ENCODE data around the gene ZNF217.

ZNF217 gene

DNA sequence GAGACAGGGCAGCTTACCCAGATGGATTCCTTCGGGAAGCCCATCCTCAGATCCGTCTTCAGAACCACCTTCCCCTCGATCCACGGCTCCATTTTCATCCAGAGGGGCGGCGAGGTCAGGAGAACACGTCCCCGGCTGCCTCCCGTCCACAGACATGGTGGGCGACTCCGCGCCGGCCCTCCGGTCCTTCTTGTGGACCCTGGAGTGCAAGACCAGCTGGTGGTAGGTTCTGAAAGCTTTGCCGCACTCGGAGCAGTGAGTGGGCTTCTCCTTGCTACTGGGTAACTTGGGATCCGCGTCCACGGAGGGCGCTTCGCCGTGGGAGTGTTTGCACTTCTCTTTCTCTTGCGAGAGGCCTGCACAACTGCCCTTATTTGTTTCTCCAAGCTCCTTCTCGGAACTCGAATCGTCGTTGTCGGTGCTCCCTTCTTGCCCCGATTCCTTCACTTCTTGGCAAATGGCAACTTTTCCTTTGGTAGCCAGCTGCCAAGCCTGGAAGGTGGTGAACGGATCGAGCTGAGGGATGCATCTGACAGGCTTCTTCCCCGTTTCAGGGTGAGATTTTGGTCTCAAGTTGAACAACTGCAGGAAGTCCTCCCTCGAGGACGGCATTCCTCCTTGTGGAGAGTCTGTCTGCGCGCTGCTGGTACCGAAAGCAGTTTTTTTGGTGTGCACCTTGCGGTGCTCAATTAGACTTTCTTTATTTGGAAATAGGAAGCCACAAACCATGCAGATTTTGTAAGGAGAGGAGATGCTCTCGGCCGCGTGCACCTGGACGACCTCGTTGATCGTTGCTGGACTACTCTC is 12.0 kb downstream of the ZNF217 start:
- Histone ChIP-seq H3K9me3 (ENCODE audit: insufficient read depth, low read length) (no peaks in the 10 kb centered on the region), H3K9ac (ENCODE audit: low read length) (peak overlapping the region; percentile 33), H3K27me3 (ENCODE audit: low read length) (no peaks in the 10 kb centered on the region), H3K36me3 (ENCODE audit: low read length) (peaks cover 13% of the 10 kb centered on the region), H3K27ac (ENCODE audit: low read depth, low read length) (peak overlapping the region; percentile 63), H3K4me2 (ENCODE audit: low read depth, low read length, poor library complexity, severe bottlenecking) (peak overlapping the region; percentile 58), H3K4me3 (ENCODE audit: insufficient read depth, low read length, poor library complexity, severe bottlenecking) (peak overlapping the region; percentile 35), H4K20me1 (ENCODE audit: low read depth, low read length) (no peaks in the 10 kb centered on the region), H2AFZ (ENCODE audit: low read depth, low read length, severe bottlenecking) (no peak overlapping the region), H3K79me2 (ENCODE audit: insufficient read depth, low read length) (peaks cover 46% of the 10 kb centered on the region), H3K9me2 (replicated peaks; ENCODE audit: insufficient read depth, low read length) (no peaks in the 10 kb centered on the region), H3F3A (ENCODE audit: insufficient read depth) (peaks cover 15% of the 10 kb centered on the region; the same call in 1 of the 2 replicates)
- TF ChIP-seq, protein P1, sequence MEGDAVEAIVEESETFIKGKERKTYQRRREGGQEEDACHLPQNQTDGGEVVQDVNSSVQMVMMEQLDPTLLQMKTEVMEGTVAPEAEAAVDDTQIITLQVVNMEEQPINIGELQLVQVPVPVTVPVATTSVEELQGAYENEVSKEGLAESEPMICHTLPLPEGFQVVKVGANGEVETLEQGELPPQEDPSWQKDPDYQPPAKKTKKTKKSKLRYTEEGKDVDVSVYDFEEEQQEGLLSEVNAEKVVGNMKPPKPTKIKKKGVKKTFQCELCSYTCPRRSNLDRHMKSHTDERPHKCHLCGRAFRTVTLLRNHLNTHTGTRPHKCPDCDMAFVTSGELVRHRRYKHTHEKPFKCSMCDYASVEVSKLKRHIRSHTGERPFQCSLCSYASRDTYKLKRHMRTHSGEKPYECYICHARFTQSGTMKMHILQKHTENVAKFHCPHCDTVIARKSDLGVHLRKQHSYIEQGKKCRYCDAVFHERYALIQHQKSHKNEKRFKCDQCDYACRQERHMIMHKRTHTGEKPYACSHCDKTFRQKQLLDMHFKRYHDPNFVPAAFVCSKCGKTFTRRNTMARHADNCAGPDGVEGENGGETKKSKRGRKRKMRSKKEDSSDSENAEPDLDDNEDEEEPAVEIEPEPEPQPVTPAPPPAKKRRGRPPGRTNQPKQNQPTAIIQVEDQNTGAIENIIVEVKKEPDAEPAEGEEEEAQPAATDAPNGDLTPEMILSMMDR (IDR thresholded peaks at IDR 0.05; ENCODE audit: insufficient read depth, low read length, poor library complexity, severe bottlenecking), result no peak
- TF ChIP-seq EZH2phosphoT487 (conservative IDR thresholded peaks at IDR 0.05; ENCODE audit: low read length), result no peak

DNA sequence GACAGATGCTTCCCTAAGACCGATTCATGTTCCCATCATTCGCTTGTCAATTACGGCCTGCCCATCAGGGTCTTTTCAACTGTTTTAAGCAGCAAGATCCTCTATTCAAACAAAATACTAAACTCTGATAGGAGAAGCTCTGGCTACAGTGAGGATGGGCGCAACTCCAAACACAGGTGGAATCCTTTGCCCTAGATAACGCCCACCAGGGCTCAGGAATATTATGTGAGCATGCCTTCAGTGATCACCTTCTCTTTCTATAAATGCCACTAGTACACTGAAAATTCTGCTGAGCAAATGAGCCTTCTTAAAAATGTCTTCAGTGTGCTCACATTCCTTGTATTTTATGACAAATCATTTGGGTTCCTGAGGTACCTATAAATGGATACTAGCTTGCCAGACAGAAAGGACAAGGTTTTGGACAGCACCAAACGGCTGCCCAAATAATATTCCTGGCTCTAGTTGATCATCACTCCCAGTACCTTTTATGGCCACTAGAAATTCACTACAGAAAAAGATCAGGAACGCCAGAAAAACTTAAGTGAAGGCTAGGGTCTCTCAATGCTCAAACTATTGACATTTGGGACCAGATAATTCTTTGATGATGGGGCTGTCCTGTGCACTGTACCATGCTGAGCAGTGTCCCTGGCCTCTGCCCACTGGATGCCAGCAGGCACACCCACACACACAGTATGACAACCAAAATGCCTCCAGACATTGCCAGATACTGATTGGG is 13.1 kb downstream of the ZNF217 start:
- Histone ChIP-seq H3K27me3 (ENCODE audit: low read length) (no peaks in the 10 kb centered on the region), H3K9me2 (replicated peaks; ENCODE audit: insufficient read depth, low read length) (no peaks in the 10 kb centered on the region), H3K79me2 (ENCODE audit: insufficient read depth, low read length) (peaks cover 48% of the 10 kb centered on the region), H3K9ac (ENCODE audit: low read length) (peak overlapping the region; percentile 33), H3K36me3 (ENCODE audit: low read length) (peaks cover 14% of the 10 kb centered on the region), H2AFZ (ENCODE audit: low read depth, low read length, severe bottlenecking) (no peak overlapping the region), H3K27ac (ENCODE audit: low read depth, low read length) (peak overlapping the region; percentile 63), H3K4me2 (ENCODE audit: low read depth, low read length, poor library complexity, severe bottlenecking) (peak overlapping the region; percentile 58), H3K4me3 (ENCODE audit: insufficient read depth, low read length, poor library complexity, severe bottlenecking) (peak overlapping the region; percentile 20), H3K9me3 (ENCODE audit: insufficient read depth, low read length) (no peaks in the 10 kb centered on the region), H3F3A (ENCODE audit: insufficient read depth) (peaks cover 15% of the 10 kb centered on the region; the same call in 1 of the 2 replicates), H4K20me1 (ENCODE audit: low read depth, low read length) (no peaks in the 10 kb centered on the region)
- TF ChIP-seq, protein P1 (IDR thresholded peaks at IDR 0.05; ENCODE audit: insufficient read depth, low read length, poor library complexity, severe bottlenecking), result no peak
- no peak for TF ChIP-seq EZH2phosphoT487 (conservative IDR thresholded peaks at IDR 0.05; ENCODE audit: low read length)

DNA sequence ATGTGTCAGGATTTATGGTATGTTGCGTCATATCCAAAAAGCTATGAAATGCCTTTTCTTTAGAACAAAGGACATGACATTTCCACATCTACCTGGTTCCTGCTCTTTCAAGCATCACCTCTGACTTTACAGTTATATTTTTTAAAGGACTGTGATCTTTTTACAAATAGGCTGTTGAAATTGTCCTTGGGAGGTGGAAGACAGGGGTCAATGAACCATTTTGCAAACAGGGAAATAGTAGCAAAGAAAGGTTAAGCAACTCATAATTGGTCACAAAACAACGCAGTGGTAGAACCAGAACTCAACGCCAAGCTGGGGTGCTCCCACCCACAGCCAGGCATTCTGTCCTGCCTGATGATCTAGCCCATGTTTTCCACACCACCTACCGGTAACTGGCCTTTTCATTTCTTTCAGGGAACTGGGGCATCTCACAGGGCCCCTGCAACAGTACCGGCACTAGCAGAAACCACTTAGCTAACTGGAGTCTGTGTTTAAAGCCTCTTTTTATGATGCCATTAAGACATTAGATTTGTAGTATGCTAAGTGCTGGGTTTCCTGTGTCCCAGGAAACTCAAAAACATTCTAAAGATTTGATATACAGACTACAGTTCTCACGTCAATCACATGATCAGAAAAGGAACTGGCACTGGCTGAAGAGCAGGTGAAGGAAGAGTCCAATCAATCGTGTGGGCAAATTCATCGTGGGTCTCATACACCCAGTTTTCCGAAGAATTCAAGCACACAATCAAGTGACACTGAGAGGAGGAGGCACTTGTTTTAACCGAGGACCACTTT is 13.9 kb downstream of the ZNF217 start:
- H3K9ac ChIP-seq (ENCODE audit: low read length), result peak overlapping the region; percentile 33; the same call in 1 of the 2 replicates

More for the DNA sequence above, 13.9 kb downstream of the ZNF217 start:
- TF ChIP-seq EZH2phosphoT487 (conservative IDR thresholded peaks at IDR 0.05; ENCODE audit: low read length), result no peak
- TF ChIP-seq, protein P1 (IDR thresholded peaks at IDR 0.05; ENCODE audit: insufficient read depth, low read length, poor library complexity, severe bottlenecking), result no peak
- no peak overlapping the region for H2AFZ ChIP-seq (ENCODE audit: low read depth, low read length, severe bottlenecking)
- peaks cover 56% of the 10 kb centered on the region for H3K79me2 ChIP-seq (ENCODE audit: insufficient read depth, low read length)
- peak overlapping the region; percentile 20 for H3K4me3 ChIP-seq (ENCODE audit: insufficient read depth, low read length, poor library complexity, severe bottlenecking)
- H3K27me3 ChIP-seq (ENCODE audit: low read length), result no peaks in the 10 kb centered on the region
- no peaks in the 10 kb centered on the region for H3K9me3 ChIP-seq (ENCODE audit: insufficient read depth, low read length)
- no peaks in the 10 kb centered on the region for H4K20me1 ChIP-seq (ENCODE audit: low read depth, low read length)
- H3K27ac ChIP-seq (ENCODE audit: low read depth, low read length), result peak overlapping the region; percentile 63
- peaks cover 14% of the 10 kb centered on the region for H3K36me3 ChIP-seq (ENCODE audit: low read length)
- H3F3A ChIP-seq (ENCODE audit: insufficient read depth), result peaks cover 15% of the 10 kb centered on the region; the same call in 1 of the 2 replicates
- no peaks in the 10 kb centered on the region for H3K9me2 ChIP-seq (replicated peaks; ENCODE audit: insufficient read depth, low read length)
- H3K4me2 ChIP-seq (ENCODE audit: low read depth, low read length, poor library complexity, severe bottlenecking), result peak overlapping the region; percentile 58
